ENCODE results near the gene NPFF.
"Not testable (repeated sequence)": the region's sequence is repeated elsewhere in the genome, so short reads cannot be mapped to it uniquely, and the experiment has no call there.

Gene NPFF

GRCh38 chr12:53493610-53494391, 13.5 kb downstream of the NPFF start:
- DNase-seq = no peak

DNA sequence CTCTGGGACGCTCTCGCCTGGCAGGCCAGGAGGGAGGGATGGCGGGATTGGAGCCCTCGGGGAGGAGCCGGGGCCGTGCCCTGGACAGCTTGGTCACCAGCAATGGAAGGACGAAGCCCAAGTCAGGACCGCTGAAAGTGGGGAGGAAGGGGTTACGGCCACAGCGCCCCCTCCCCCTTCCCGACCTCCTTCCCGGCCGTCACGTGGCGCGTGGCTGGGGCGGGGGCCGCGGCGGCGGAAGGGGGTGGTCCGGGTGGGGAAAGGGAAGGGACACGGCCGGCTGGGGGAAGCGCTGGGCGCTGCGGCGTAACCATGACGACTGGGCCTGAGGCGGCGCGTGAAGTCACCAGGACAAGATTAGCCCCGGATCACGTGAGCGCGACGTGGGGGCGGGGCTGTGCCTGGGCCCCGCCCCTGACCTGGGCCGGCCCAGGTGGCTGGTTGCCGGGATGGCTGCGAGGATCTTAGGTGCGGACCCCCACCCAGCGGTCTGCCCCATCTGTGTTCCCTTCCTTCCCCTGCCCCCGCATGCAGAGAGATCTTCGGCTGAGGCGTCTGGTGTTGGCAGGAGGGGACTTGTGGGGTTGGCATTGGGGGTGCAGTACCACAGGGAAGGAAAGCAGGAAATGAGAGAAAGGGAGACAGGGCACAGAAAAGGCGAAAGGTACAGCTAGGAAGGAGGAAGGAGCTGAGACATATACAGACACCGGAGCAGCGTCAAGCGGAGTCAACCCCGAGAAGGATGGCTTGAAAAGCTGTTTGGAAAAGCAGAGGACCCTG, 14.3 kb downstream of the NPFF start:
- DNase-seq = peak; percentile 66 to 75 (median 68)

- DNase-seq = no peak
Observed at GRCh38 chr12:53492188-53492587, 15.1 kb downstream of the NPFF start.

DNA sequence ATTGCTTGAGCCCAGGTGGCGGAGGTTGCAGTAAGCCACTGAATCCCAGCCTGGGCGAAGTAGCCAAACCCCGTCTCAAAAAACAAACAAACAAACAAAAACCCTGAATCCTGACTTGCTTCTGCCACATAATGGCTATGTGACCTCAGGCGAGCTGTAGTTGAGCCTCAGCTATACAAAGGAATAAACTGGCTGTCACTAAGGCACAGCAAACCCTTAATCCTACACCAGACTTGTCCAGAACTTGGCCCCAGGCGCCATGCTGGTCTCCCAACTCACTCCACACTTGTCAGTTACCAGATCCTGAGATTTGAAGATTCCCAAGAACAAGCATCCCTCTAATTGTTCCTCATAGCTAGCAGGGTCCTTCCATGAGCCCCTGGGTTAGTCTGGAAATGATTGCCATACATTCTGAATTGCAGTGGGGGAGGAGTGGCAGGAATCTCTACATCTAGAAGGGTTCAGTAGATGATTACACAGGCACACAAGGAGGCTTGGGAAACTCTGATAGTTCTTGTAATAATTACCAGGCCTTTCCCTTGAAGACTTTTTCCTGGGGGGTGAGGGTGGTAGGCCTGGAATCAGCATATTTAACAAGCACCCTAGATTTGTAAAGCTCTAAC, 17.9 kb downstream of the NPFF start:
- DNase-seq = no peak

GRCh38 chr12:53486736-53487487, 20.4 kb downstream of the NPFF start:
- DNase-seq = no peak

- no peak for DNase-seq
Observed at GRCh38 chr12:53485955-53486735, 21.1 kb downstream of the NPFF start.

- DNase-seq = no peak
Observed at GRCh38 chr12:53484686-53485575, 22.4 kb downstream of the NPFF start.

DNA sequence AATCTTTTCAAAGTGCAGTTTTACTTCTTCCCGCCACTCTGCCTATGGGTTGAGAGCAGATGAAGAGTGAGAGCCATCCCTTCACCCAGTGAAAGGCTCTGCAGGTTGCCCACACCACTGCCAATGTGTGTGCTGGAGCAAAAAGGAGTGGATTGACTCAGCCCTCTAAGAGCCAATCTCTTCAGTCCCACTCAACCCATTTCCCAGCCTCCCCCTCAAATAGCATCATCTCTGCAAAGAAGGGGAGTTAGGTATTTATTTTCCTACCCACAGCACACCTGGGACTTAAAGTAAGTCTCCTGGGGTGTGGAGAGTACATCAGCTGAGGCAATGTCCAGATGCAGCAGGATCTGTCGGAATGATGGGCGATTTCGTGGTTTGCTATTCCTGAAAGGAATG, 23.3 kb downstream of the NPFF start:
- no peak for DNase-seq

DNA sequence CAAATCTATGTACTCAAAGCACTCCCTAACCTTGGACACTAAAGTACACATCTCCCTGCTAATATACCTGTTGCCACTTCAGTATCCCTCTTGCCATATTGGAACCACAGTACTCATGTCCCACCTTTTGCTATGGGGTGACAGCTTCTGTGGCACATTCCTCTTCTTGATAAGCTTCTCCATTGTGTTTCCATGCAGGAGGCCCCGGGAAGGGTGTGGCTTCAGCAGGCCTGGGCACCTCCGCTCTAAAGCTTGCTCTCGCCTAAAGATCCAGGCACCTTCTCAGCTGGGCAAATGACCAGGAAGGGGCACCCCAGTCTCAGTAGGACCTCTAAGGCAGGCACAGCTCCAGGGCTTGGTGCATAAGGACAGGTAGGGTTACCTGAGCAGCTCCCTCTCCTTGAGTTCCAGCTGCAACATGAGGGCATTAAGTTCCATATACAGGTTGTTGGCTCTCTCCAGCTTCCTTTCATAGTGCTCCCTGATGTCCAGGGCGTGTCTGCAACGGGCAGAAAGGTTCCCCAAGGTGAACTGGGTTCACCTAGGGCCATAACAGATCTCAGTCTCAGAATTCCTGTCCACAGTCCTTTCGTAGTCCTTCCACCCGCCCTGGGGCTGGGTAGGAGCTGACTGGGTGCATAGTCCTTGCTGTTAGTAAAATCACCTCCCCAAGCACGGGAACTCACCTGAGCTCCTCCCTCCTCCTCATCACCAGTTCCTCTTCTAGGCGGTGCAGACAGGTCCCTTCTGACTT, 23.9 kb downstream of the NPFF start:
- DNase-seq = no peak

GRCh38 chr12:53482626-53483168, 24.6 kb downstream of the NPFF start:
- DNase-seq = no peak

- DNase-seq = no peak
Observed at GRCh38 chr12:53481939-53482586, 25.2 kb downstream of the NPFF start.

DNA sequence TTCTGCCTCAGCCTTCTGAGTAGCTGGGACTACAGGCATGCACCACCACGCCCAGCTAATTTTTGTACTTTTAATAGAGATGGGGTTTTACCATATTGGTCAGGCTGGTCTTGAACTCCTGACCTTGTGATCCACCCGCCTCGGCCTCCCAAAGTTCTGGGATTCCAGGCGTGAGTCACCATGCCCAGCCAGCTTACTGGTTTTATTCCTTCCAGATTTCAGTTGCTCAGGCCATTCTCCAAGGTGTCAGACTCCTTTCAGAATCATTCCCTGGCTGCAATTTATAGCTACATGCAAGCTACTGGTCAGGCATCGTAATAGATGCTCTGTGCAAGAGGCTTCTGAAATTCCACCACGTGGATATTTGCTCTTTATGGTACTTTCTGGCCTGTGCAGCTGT, 25.8 kb downstream of the NPFF start:
- DNase-seq = not testable (repeated sequence)

- no peak for DNase-seq
Observed at GRCh38 chr12:53480491-53481442, 26.5 kb downstream of the NPFF start.

- no peak for DNase-seq
Observed at GRCh38 chr12:53479331-53479730, 28.0 kb downstream of the NPFF start.

GRCh38 chr12:53478865-53479264, 28.4 kb downstream of the NPFF start:
- DNase-seq = no peak

GRCh38 chr12:53476769-53477209, 30.5 kb downstream of the NPFF start:
- DNase-seq = no peak

DNA sequence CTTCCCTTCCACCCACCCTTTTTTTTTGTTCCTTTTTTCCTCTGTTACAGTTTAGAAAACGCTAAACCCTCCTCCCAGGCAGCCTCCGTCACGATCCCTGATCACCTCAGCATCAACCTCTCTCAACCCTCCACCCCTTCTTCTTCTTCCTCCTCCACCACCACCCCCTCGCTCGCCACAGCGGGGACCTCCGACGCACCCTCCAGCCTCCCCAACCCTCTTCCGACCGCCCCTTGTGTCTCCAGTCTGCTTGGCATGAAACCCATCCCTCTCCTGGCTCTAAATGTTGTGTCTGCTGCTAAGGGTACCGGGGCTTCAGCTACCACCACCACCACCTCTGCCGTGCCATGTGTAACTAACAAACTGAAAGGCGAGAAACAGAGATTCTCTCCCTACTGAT, 32.5 kb downstream of the NPFF start:
- no peak for DNase-seq

DNA sequence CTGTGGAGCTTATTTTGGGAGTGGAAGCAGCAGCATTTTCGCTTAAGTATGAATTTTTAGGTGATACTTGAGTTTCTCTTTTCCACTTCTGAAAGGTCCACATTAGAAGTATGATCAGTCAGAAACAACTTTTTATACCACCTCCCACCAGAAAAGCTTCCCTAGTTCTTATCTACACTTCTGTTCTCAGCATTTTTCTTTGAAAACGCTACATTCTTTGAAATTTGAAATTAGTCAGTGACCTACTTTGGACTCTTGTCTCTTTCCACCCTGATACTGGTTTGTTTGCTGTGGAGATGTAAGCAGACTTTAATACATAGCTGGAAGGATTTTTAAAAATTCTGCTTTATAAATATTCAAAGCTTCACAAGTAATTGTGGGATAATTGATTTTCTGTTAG, 33.2 kb downstream of the NPFF start:
- DNase-seq = no peak

Data from activated CD4-positive, CD25-positive, alpha-beta regulatory T cell (primary cell).